ENCODE data around the gene SH3GLB1. TPM values are rescaled to one million over a fixed set of nuclear protein-coding genes. Genes with fewer than 3 reads are reported as not detected.

SH3GLB1 gene
- total and polyA plus RNA-seq, 2 donors (not counting 1 experiment from before 2014, with no cell fraction given), result 13.2 to 57.3 TPM

- Histone ChIP-seq H3K9me3 (ENCODE audit: control extremely low read depth in 1 of 3, control insufficient read depth in 2 of 3, insufficient read depth in 1 of 3, low read length in 2 of 3) (no peaks in the 10 kb centered on the region), H3K79me2 (ENCODE audit: control insufficient read depth, insufficient read depth, low read length) (no peaks in the 10 kb centered on the region), H4K20me1 (ENCODE audit: control insufficient read depth, insufficient read depth, low read length, poor library complexity, severe bottlenecking) (no peaks in the 10 kb centered on the region), H3K27ac (ENCODE audit: low read length in 2 of 2) (no peak overlapping the region), H3K27me3 (replicated peaks in 1 of 4; ENCODE audit: control extremely low read depth in 1 of 4, control insufficient read depth in 3 of 4, insufficient read depth in 4 of 4, low read length in 3 of 4) (no peaks in the 10 kb centered on the region), H3K9ac (ENCODE audit: low read length) (no peak overlapping the region), H2AFZ (ENCODE audit: insufficient read depth, low read depth, low read length, poor library complexity, severe bottlenecking) (no peak overlapping the region), H3K4me3 (ENCODE audit: control extremely low read depth in 1 of 5, extremely low read depth in 1 of 5, insufficient read depth in 1 of 5, low read depth in 2 of 5, low read length in 4 of 5) (no peak overlapping the region), H3K36me3 (replicated peaks in 1 of 2; ENCODE audit: control extremely low read depth in 1 of 2, control insufficient read depth in 1 of 2, extremely low read depth in 1 of 2, insufficient read depth in 2 of 2, low read length in 1 of 2) (no peaks in the 10 kb centered on the region), H3K4me2 (replicated peaks; ENCODE audit: low read depth, low read length, poor library complexity, severe bottlenecking) (no peak overlapping the region), H3K4me1 (ENCODE audit: control insufficient read depth in 2 of 2, insufficient read depth in 2 of 2, low read length in 2 of 2) (peaks cover 4 to 5% of the 10 kb centered on the region in 2 donors)
- intact Hi-C loops (cut with micrococcal nuclease), result no loop called here
- POLR2A ChIA-PET, result no interaction called here
- ATAC-seq (ENCODE audit: low read depth), result no peak
- DNase-seq, result no peak
- TF ChIP-seq CTCF (IDR thresholded peaks at IDR 0.05) (no peak), EZH2 (IDR thresholded peaks at IDR 0.05; ENCODE audit: borderline replicate concordance, insufficient read depth, low read depth, low read length, poor library complexity, severe bottlenecking) (no peak)
- CTCF ChIA-PET, result no interaction called here
- Mint-ChIP-seq H3K4me3 (no peak overlapping the region), H3K4me1 (peaks cover 19% of the 10 kb centered on the region), H3K9me3 (ENCODE audit: insufficient read depth) (no peaks in the 10 kb centered on the region), H3K27me3 (no peaks in the 10 kb centered on the region), H3K27ac (no peak overlapping the region)
- 100% methylated on average over 1 of the region's 1 CpG for WGBS (ENCODE audit: insufficient coverage)
These were observed 71.0 kb downstream of the SH3GLB1 start for GRCh38 chr1:86775395-86775794.

GRCh38 chr1:86776108-86776507 lies 71.7 kb downstream of the SH3GLB1 start:
- no peak overlapping the region for H3K27ac ChIP-seq (ENCODE audit: low read length in 2 of 2)
- intact Hi-C loops (cut with micrococcal nuclease), result no loop called here
- DNase-seq (no peak), ATAC-seq (ENCODE audit: low read depth) (no peak)
- no peaks in the 10 kb centered on the region for H3K79me2 ChIP-seq (ENCODE audit: control insufficient read depth, insufficient read depth, low read length)
- no peaks in the 10 kb centered on the region for H3K27me3 ChIP-seq (replicated peaks in 1 of 4; ENCODE audit: control extremely low read depth in 1 of 4, control insufficient read depth in 3 of 4, insufficient read depth in 4 of 4, low read length in 3 of 4)
- Mint-ChIP-seq H3K9me3 (ENCODE audit: insufficient read depth) (no peaks in the 10 kb centered on the region), H3K27me3 (no peaks in the 10 kb centered on the region), H3K4me3 (no peak overlapping the region), H3K27ac (no peak overlapping the region), H3K4me1 (peaks cover 19% of the 10 kb centered on the region)
- no peak overlapping the region for H3K4me3 ChIP-seq (ENCODE audit: control extremely low read depth in 1 of 5, extremely low read depth in 1 of 5, insufficient read depth in 1 of 5, low read depth in 2 of 5, low read length in 4 of 5)
- no peaks in the 10 kb centered on the region for H3K36me3 ChIP-seq (replicated peaks in 1 of 2; ENCODE audit: control extremely low read depth in 1 of 2, control insufficient read depth in 1 of 2, extremely low read depth in 1 of 2, insufficient read depth in 2 of 2, low read length in 1 of 2)
- CTCF ChIA-PET, result no interaction called here
- H3K9ac ChIP-seq (ENCODE audit: low read length), result no peak overlapping the region
- no peak overlapping the region for H2AFZ ChIP-seq (ENCODE audit: insufficient read depth, low read depth, low read length, poor library complexity, severe bottlenecking)
- POLR2A ChIA-PET, result no interaction called here
- TF ChIP-seq CTCF (IDR thresholded peaks at IDR 0.05) (no peak), EZH2 (IDR thresholded peaks at IDR 0.05; ENCODE audit: borderline replicate concordance, insufficient read depth, low read depth, low read length, poor library complexity, severe bottlenecking) (no peak)
- peaks cover 4 to 5% of the 10 kb centered on the region in 2 donors for H3K4me1 ChIP-seq (ENCODE audit: control insufficient read depth in 2 of 2, insufficient read depth in 2 of 2, low read length in 2 of 2)
- no peaks in the 10 kb centered on the region for H4K20me1 ChIP-seq (ENCODE audit: control insufficient read depth, insufficient read depth, low read length, poor library complexity, severe bottlenecking)
- WGBS (ENCODE audit: insufficient coverage), result no CpG with 5 or more reads among the region's 2 CpGs
- no peak overlapping the region for H3K4me2 ChIP-seq (replicated peaks; ENCODE audit: low read depth, low read length, poor library complexity, severe bottlenecking)
- H3K9me3 ChIP-seq (ENCODE audit: control extremely low read depth in 1 of 3, control insufficient read depth in 2 of 3, insufficient read depth in 1 of 3, low read length in 2 of 3), result peaks cover 0 to 2% (median 0%) of the 10 kb centered on the region in 3 donors
